ENCODE measurements around the gene HNRNPA3.
"Not testable (repeated sequence)": the region's sequence is repeated elsewhere in the genome, so short reads cannot be mapped to it uniquely, and the experiment has no call there.

HNRNPA3 gene

DNA sequence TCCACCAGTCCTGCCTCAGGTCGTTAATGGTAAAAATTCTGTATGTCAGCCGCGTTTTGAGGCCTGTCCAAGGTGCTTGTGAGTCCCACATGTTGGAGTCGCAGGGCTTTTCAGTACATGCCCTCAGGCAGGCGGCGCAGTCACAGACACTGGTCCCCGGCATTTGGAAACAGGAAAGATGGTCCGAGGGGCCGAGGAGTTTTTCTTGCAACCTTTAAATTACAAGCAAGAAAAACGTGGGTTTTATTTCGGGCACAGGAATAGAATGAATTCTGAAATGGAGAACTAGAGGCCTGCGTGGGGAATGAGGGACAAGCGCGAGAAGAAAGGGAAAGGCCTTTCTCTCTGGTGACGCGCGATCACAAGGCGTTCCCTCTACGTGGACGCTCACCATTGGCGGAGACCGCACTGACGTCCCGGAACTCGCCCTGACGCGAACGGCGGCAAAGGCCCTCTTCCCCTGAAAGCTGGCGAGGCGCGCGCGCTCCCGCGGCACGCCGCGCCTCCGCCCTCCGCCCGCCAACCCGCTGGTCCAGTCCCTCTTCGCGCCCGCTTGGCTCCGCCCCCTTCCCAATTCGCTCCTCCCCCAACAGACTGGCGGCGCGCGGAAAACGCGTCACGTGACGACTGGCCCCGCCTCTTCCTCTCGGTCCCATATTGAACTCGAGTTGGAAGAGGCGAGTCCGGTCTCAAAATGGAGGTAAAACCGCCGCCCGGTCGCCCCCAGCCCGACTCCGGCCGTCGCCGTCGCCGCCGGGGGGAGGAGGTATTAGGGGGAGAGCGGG lies at the start of gene HNRNPA3:
HNRNPA3 (plus strand) TSS at position 689 of the 785 bp plus-strand sequence; CDS start at position 695, 6 bp downstream.
- peak; percentile 99 for DNase-seq

GRCh38 chr2:177164131-177164530 lies 48.5 kb upstream of the HNRNPA3 start:
- no peak for DNase-seq

DNA sequence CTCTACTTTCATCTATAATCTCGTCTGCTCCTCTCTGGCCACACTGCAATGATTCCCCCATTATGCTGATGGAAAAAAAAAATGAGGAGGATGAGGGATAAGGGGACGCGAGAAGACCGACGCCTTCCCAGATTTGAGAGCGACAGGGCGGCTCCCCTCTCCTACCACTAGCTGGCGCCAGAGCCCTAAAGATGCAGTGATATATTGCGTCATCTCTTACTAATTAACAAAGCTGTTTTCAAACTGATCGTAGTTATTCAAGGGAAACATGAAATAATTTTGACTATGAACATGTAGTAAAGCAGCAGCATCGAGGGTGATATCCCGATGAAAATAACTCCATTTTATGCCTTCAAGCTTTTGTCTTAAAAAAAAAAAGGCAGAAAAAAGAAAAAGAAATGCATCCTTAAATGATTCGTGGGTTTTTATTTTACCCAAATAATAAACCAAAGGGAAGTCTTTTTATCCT lies 48.0 kb upstream of the HNRNPA3 start:
- peak; percentile 79 for DNase-seq

DNA sequence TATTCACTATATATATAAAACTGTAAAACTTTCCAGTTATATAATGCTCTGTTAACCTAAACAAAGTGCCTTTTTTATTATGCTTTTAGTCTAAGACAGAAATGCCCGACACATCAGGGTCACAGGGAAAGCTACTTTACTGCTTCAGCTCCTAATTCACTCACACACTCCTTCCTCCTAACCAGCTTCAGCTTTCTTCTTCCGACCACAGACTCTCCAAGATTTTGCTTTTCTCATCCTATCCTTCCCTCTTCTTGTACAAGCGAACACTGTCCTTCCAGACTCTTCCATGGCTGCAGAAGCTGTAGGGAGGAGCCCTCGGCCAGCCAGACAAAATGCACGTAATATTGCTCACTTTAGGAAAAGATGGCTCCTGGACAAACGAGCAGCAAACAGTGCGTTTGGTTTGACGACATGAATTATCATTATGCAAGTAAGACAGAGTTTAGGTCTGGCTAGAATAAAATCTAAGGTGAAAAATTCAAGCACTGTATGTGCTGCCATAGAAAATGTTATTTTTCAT lies 47.5 kb upstream of the HNRNPA3 start:
- DNase-seq: no peak

GRCh38 chr2:177165721-177166711 lies 46.6 kb upstream of the HNRNPA3 start:
- no peak for DNase-seq

- no peak for DNase-seq
These were observed 42.6 kb upstream of the HNRNPA3 start for GRCh38 chr2:177169810-177170514.

GRCh38 chr2:177171418-177171865 lies 41.2 kb upstream of the HNRNPA3 start:
- DNase-seq: no peak

GRCh38 chr2:177172034-177172880 lies 40.3 kb upstream of the HNRNPA3 start:
- no peak for DNase-seq

- no peak for DNase-seq
These were observed 38.1 kb upstream of the HNRNPA3 start for GRCh38 chr2:177174486-177174885.

DNA sequence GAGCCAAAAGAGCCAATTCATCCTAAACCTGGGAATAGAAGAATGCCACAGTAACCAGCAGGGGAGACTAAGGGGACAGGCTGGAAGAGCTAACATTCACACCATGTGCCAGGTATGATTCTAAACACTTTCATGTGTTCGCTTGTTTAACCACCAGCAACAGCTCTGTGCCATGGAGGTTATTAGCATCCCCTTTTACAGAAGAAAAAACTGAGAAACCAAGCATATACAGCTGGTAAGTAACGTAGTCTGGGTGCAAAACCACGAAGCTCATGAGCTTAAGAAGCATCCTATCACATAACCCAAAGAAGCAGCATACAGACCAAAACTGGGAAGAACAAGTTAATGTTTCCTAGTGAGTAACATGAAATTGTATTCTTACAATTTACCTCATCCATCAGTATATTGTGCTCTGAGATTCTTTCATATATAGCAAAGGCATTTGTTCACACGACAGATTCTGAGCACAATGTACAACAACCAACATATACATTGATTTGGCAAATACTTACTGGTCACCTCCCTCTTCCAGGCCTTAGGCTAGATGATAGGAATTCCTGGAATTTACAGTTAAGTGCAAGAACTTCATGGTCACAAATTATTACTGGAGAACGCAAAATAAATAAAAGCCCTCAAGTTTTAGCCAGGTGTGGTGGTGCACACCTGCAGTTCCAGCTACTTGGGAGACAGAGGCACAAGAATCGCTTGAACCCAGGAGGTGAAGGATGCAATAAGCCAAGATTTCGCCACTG lies 36.5 kb upstream of the HNRNPA3 start:
- no peak for DNase-seq

DNA sequence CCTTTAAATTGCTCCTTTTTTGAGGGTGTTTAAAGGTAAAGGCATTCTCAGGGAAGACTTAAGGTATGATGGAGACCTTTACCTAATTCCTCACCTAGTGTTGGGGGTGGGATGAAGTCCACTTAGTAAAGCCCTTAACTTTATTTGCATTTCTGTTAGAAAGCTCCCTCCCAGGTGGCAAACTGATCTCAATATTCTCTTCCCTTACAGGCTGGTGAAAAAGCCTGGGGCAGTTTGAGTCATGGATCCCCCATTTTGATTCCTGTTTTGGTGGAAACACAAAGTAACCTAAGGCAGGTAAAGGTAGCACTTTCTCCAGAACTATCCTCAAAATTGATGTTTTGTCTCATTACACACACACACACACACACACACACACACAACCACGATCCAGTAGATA lies 33.8 kb upstream of the HNRNPA3 start:
- DNase-seq: no peak

- DNase-seq: no peak
These were observed 33.4 kb upstream of the HNRNPA3 start for GRCh38 chr2:177179227-177179626.

DNA sequence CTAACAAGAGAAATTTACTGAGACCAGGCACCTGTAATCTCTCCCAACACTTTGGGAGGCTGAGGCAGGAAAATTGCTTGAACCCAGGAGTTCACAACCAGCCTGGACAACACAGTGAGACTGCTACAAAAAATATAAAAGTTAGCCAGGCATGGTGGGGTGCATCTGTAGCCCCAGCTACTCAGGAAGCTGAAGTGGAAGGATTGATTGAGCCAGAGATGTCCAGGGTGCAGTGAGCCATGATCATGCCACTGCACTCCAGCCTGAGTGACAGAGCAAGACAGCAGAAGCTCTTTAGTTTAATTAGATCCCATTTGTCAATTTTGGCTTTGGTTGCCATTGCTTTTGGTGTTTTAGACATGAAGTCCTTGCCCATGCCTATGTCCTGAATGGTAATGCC lies 32.9 kb upstream of the HNRNPA3 start:
- not testable (repeated sequence) for DNase-seq

DNA sequence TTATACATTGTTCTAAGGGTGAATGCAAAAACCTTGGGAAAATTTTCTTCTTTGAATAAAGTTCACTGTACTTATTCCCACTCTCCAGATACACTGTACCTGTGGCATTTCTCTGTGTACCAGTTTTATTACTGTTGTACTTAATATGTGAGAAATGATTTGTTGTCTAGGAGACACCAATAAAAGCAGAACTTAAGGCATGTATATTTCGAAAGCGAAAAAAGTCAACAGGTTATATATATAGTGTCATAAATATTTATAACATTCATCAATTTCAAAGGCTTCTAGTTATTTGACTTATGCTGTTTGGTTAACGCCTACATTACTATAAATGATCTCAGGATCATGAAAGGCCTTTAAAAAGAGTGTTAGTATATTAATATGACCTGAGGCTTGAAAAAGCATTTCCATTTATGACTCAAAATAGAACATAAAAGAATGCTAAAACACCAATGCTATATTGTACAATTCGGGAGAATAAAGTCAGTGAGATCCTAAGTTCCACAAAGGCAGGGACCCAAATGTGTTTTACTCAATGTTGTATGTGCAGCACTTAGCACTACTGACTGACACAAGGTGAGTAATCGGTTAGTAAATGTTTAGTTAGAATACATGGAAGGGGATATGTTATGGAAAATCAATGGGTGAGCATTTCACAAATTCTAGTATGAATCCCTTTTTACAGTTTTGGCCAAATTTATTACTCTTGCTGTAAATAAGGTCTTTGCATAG lies 32.2 kb upstream of the HNRNPA3 start:
- no peak for DNase-seq

- no peak for DNase-seq
These were observed 28.7 kb upstream of the HNRNPA3 start for GRCh38 chr2:177183860-177184259.

DNA sequence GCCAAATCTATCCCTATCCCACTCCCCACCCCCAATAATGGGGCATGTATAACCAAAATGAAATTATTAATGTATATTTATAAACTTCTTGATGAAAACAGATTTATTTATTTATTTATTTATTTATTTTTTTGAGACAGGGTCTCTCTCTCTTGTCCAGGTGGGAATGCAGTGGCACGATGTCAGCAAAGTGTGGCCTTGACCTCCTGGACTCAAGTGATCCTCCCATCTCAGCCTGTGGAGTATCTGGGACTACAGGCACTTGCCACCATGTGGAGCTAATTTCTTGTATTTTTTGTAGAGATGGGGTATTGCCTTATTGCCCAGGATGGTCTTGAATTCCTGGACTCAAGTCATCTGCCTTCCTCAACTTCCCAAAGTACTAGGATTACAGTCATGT lies 28.0 kb upstream of the HNRNPA3 start:
- DNase-seq: no peak

DNA sequence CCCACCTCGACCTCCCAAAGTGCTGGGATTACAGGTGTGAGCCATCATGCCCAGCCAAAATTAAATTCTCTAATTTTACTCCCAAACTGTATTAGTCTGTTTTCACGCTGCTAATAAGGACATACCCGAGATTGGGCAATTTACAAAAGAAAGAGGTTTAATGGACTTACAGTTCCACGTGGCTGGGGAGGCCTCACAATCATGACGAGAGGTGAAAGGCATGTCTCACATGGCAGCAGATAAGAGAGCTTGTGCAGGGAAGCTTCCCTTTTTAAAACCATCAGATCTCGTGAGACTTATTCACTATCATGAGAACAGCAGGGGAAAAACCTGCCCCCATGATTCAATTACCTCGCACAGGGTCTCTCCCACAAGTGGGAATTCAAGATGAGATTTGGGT lies 26.6 kb upstream of the HNRNPA3 start:
- not testable (repeated sequence) for DNase-seq

DNA sequence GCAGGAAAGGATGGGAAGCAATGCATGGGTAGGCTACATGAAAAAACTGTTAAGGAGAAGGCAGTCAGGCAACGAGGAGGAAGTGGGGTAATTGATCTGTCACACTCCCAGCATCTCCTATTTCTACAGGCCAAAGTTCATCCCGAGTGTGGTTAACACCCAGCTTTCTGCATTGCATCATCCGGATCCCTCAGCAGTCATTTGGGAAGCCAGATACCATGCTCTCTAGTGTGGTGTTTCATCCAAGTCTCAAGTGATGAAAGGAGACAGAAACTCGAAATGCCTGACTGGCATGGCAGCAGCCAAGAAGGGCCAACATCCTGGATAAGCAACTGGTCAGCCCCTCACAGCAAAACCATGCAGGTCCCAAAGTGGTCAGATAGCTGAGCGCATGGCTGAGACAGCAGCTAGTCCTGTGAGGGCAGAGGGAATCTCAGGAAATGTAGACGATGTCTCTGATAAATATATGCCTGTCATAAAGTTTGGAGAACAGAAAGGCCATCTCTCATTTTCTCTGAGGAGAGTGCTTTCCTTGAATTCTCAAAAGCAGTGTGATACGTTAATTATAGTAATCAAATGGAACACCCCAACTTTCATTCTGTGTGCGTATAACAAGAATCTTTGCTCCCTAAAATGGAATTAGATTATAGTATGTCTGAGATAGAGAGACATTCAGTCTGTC lies 24.8 kb upstream of the HNRNPA3 start:
- no peak for DNase-seq
